NCI-H2196 treated with DMSO at 0.1 percent for 48 hours (cell line): Measurements from ENCODE around the gene NCF2.
A peak's percentile ranks its signal among the peaks of the same experiment; 100 is the strongest.
"Not testable (repeated sequence)": the region's sequence is repeated elsewhere in the genome, so short reads cannot be mapped to it uniquely, and the experiment has no call there.

ENCODE experiments used
- DNase-seq: peaks from one replicate; lab custom pipeline; 2025; ENCODE audit not compliant: unreplicated experiment; lab: John Stamatoyannopoulos, UW

NCF2 gene

DNA sequence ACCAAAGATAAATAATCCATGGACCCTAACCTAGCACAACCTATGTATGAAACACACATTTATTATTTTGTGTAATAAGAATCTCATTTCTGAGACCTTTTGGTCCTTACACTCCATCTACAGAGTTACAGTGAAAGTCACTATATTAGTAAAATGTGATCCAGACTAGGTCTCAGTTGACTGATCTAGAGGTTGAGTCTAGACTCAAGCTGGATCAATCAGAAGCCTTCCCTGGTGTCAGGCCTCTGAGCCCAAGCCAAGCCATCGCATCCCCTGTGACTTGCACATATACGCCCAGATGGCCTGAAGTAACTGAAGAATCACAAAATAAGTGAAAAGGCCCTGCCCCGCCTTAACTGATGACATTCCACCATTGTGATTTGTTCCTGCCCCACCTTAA lies 22.7 kb upstream of the NCF2 start:
- DNase-seq, result not testable (repeated sequence)

GRCh38 chr1:183612407-183612806 lies 22.1 kb upstream of the NCF2 start:
- DNase-seq, result no peak

DNA sequence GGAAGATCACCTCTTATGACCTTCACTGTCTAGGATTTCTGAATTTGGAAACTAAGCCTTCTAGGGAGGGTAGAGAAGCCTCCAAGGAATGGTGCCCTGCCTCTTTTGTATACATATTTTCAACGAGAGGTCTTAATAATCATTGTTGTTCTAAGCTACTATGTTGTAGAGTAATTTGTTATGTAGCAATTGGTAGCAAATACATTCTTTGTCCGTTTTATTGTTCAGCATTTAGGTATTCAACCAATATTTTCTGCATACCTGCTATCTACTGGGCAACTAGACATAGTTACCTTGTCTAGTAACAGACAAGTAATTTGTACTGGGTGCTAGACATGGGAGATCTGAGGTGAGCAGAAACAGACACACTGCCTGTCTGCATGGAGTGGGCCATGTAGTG lies 20.8 kb upstream of the NCF2 start:
- no peak for DNase-seq

DNA sequence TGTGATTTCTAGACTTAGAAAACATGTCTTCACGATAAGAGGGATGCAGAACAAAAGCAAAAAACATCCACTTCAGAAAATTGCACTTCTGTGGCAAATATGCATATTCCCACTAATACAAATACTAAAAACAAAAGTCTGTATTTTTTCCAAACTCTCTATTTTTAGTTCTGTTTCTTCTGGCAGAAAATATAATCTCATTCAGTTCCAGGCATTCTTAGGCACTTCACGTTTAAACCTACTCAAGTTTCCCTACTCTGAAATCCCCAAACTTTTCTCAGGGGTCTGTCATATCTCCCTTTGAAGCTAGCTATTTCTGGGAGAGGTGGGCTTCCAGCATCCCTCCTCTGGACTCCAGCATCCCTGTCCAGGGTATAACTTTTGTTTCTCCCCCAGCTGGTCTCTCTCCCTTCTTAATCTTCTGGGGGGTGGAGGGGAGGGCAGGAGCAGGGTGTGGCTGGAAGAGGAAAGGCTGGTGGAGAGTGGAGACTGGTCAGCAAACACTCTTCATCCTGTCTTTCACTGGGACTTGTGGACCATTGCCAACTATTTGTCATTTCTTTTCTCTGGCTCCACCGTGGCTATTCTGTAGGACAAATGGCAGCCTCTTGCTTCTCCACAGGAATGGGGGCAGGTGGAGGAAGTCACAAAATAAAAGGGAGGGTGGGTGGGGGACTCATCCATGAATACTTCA lies 19.6 kb upstream of the NCF2 start:
- DNase-seq, result no peak

DNA sequence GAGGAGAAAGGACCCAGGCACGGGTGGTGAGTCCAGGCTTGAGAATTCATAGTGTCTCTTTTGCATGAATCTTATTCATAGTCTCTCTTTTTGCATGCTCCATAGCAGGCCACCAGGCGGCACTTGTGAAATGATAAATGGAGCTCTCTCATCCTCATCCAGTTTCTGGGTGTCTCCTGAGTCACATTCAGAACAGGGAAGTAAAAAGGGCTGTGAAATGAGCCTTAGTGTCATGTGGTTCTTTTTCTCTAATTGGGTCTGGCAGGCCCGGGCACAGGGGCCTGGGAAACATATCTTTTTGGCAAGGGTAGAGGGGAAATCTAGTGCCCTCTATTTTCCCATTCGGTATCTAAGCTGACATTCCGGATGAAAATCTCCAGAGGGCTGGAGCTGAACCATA lies 19.1 kb upstream of the NCF2 start:
- peak; percentile 24 for DNase-seq

DNA sequence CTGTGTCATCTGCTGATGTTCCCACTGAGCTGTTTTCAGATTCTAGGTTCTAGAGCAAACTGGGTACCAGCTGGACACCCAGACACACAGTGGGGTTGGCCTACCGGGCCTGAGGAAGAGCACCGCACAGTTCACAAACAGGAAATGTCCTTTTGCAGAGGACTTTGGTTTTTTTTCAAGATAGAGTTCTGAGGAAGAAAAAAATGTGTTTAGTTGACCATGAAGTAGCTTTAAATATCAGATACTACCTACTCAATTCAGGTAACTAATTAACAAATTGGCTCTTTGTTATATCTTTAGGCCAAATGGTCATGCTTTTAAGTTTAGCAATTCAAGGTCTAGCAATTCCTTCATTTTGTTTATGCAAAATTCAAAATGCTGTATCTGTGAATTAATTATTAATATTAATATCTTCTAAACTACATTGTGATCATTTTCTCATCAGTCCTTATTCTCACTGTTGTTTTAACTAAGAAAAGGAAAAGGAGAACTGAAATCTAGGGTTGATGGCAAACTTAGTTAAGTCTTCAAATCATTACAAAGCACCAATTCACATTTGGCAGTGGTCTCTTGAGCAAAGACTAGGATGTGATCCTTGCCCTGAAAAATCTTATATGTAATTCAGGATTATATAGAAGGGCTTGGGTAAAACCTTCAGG lies 17.2 kb upstream of the NCF2 start:
- no peak for DNase-seq

- DNase-seq, result no peak
These were observed 15.6 kb upstream of the NCF2 start for GRCh38 chr1:183605904-183606303.

GRCh38 chr1:183604815-183605214 lies 14.6 kb upstream of the NCF2 start:
- DNase-seq, result no peak

DNA sequence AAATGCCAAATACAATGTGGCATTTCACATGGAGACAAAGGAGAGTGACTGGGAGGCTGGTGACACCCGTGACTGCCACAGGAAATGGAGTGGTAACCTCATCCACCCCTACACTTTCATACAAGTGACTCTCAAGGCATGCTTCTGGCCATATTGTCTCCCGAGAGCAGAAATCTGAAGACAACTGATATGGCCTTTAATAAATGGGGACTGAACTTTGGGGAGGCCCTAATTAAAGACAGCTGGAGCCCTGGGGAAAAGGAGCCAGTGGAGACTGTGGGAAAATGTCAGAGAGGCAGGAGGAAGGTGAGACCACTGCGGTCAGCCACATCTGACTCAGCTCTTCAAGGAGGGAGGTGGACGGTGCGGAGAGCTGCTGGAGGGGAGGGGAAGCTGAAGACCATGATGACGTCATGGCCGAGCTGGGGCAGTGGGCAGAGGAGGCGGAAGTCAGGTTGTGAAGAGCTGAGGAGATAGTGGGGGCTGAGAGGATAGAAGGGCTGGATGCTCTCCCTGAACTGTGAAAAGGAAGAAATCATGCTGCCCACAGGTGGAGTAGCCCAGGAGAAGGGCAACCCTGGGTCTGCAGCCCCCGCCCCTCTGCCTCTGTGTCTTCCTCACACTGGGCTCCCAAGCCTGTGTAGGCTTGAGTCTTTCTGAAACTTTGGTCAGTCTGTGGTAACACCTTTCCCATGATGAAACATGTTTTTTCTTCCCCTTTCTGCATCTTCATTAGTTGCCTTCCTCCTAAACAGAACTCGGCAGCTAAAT lies 14.0 kb upstream of the NCF2 start:
- DNase-seq, result no peak

DNA sequence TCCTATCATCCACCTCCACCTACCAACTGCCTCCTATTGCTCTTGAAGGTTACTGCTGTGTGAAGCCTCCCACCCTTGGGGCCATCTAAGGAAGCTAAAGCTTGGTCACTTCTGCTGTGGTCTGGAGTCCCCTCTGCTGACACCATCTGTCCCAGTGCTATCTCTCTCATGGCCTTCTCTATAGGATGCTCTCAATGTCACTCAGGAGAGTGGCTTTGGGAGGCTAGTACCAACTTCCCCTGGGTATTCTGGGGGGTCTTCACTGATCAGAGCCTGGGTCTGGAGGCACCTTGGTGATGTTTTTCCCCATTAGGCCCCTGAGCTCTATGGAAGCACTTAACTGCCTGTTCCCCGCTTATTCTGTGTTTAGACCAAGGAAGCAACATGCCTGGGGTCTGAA lies 12.3 kb upstream of the NCF2 start:
- no peak for DNase-seq

DNA sequence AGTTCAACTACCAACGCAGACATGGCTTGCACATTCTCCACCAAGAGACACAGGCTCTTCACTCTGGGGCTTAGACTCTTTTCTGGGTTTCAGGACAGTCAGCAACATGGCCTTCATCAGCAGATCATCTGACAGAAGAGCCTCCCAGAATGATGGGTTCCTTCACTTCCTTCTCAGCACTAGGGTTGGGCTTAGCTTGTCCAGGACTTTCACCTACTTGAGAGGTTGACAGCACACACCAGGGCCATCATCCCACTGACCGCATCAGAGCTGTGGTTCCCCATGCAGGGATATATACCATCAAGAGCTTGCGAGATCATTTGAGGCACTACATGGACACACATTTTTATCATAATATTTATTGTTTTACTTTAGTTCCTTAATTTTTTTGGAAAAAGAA lies 10.4 kb upstream of the NCF2 start:
- no peak for DNase-seq

- DNase-seq, result no peak
These were observed 9.9 kb upstream of the NCF2 start for GRCh38 chr1:183600136-183600535.

- no peak for DNase-seq
These were observed 8.1 kb upstream of the NCF2 start for GRCh38 chr1:183598386-183598785.

- DNase-seq, result no peak
These were observed 7.5 kb upstream of the NCF2 start for GRCh38 chr1:183597656-183598347.

GRCh38 chr1:183596500-183596899 lies 6.2 kb upstream of the NCF2 start:
- DNase-seq, result no peak

DNA sequence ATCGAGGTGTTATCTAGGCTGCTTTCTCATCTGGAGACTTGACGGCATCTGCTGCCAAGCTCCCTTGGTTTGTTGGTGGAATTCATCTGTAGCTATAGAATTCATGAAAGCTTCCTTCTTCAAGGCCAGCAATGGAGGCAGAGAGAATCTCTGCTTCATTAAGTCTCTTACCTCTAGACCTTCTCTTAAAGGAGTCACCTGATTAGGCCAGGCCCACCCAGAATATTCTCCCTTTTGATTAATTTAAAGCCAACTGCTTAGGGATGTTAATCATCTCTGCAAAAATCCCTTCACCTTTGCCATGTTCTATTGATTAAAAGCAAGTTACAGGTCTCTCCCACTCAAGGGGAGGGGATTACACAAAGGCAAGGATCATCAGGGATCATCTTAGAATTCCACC lies 5.3 kb upstream of the NCF2 start:
- DNase-seq, result no peak

DNA sequence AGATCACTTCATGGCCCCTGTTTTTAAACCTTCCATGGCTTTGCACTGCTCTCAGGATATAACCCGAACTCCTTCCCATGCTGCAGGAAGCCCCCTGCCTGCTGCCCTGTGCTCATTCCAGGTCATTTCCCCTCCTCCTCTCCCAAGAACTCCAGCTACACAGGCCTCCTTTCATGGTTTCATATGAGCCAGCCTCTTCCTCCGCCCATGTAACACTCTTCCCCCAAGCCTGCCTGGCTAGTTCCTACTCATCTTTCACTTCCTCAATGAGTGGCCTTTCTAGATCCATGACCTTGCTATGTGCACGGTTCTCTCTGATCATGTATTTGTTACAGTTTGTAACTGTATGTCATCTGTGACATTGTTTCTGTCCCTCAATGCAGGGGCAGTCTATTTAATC lies 3.1 kb upstream of the NCF2 start:
- no peak for DNase-seq

GRCh38 chr1:183592733-183593132 lies 2.5 kb upstream of the NCF2 start:
- DNase-seq, result no peak

- DNase-seq, result no peak
These were observed 400 bp downstream of the NCF2 start for GRCh38 chr1:183589874-183590243.

- DNase-seq, result no peak
These were observed 875 bp downstream of the NCF2 start for GRCh38 chr1:183589384-183589783.

- DNase-seq, result no peak
These were observed 1.4 kb downstream of the NCF2 start for GRCh38 chr1:183588827-183589226.

- DNase-seq, result no peak
These were observed 3.3 kb downstream of the NCF2 start for GRCh38 chr1:183586926-183587325.
